Adrenal gland (tissue), 12 donors: ENCODE measurements around the gene CAMTA1. TPM values are rescaled to one million over a fixed set of nuclear protein-coding genes. Genes with fewer than 3 reads are reported as not detected.

Source experiments
- DNase-seq, 7 donors: peaks; one replicate each; pipeline ENCODE4 v3.0.0-alpha.2; 2019 to 2020
- H3K27ac ChIP-seq, 5 donors: fragments of 200-600 bp; sonication (generic) in 4 of 5; 1 replicate in 3 of 5; 2 replicates in 2 of 5; pipeline versions ENCODE4 v1.5.1 to v1.8.0; 2016 to 2020; ENCODE audit warnings: mild to moderate bottlenecking in 1 of 5
- H3K27me3 ChIP-seq: fragments of 200-600 bp; 2 replicates; pipeline ENCODE4 v1.8.0; 2021
- H3K36me3 ChIP-seq, 2 donors: fragments of 200-600 bp; replicated peaks in 1 of 2; 1 replicate in 1 of 2; 2 replicates in 1 of 2; pipeline versions ENCODE4 v1.5.1 to v1.8.0; 2018 to 2022
- H3K4me1 ChIP-seq, 2 donors: fragments of 200-600 bp; replicated peaks in 1 of 2; 1 replicate in 1 of 2; 2 replicates in 1 of 2; pipeline versions ENCODE4 v1.5.1 to v1.8.0; 2018 to 2021
- H3K4me3 ChIP-seq, 4 donors: fragments of 200-600 bp; sonication (generic) in 3 of 4; one replicate each; pipeline ENCODE4 v1.5.1; 2016 to 2018
- H3K9me3 ChIP-seq, 3 donors: fragments of 200-600 bp; sonication (generic) in 1 of 3; replicated peaks in 1 of 3; 1 replicate in 2 of 3; 2 replicates in 1 of 3; pipeline versions ENCODE4 v1.5.1 to v1.8.0; 2016 to 2021
- CTCF ChIP-seq, 6 experiments: fragments of 450-650 bp in 4 of 6; fragments of 200-600 bp in 2 of 6; sonication (generic) in 1 of 6; IDR thresholded peaks; 1 replicate in 5 of 6; 2 replicates in 1 of 6; pipeline versions ENCODE4 v1.5.1 to v1.8.0; 2016 to 2021; ENCODE audit warnings: antibody characterized with exemption in 6 of 6, mild to moderate bottlenecking in 2 of 6, moderate library complexity in 1 of 6
- POLR2A ChIP-seq, 2 donors: fragments of 450-650 bp; IDR thresholded peaks; one replicate each; pipeline ENCODE4 v1.6.1; 2017; ENCODE audit warnings: antibody characterized with exemption in 2 of 2, mild to moderate bottlenecking in 2 of 2, moderate library complexity in 1 of 2
- WGBS, 4 donors: extraction: QIAGEN DNeasy Blood & Tissue Kit in 2 of 4; methylation state at CpG; one replicate each; pipeline versions ENCODE4 v1.1.5 to v1.1.7; 2013 to 2017; 5-methylcytosine and 5-hydroxymethylcytosine counted together
- intact Hi-C, 2 donors: fragments of 100-400 bp; cut with DNase I; formaldehyde crosslinking; loops; one replicate each; pipeline versions ENCODE4 v1.14.1 to v1.15.0; 2022 to 2023
- polyA plus RNA-seq, 3 donors: library from polyadenylated mRNA; stranded (reverse); fragments of 200-250 nt in 2 of 3; fragments of 350-450 nt in 1 of 3; fragmentation: Illumina TruSeq in 1 of 3; extraction: RNeasy Lipid Tissue Mini Kit (QIAGEN cat#74804) in 1 of 3; gene quantifications; one replicate each; pipeline ENCODE4 v1.2.3, GENCODE V29; 2013 to 2014
- total RNA-seq, 9 donors: library from RNA; depleted of rRNA in 4 of 9; stranded (reverse); fragments of >200 nt in 4 of 9; fragments of 120-200 nt in 1 of 9; fragmentation: NEBNext Ultra II Directional in 1 of 9; extraction: Animal tissue kit (Norgen Biotek cat#: 25700) in 1 of 9; gene quantifications; one replicate each; pipeline versions ENCODE4 v1.1.0 to v1.2.4, GENCODE V29; 2013 to 2023
- donor health status: healthy with polysubstance abuse.
- donor health status: Bipolar disorder and iron deficiency.
- donor health status: DM: yes; HTN: yes; CAD: no.
- donor health status: DM: no; HTN: no; CAD: no.
- donor health status: DM: no; HTN: no; CAD: no.
- donor health status: DM: yes; HTN: yes; CAD: no.

Gene CAMTA1
- total and polyA plus RNA-seq, 12 donors = 62.9 to 141 (median 96.9) TPM

DNA sequence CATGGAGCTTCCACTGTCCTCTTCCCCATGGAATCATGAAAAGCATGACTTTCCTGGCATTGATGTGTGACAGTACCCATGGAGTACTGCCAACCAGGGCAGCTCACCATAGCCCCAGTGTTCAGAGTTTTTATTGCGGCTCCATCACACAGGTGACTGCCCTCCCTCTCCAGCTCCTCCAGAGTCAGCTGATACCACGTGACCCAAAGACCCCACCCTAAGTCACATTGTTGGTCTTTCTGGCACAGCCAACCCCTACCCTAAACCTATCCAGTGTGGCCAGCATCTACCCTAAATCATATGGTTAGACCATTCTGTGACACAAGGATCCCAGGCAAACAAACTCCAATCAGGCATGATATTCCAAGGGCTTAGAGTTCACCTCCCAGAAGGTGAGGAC is 908.4 kb downstream of the CAMTA1 start:
- H3K27ac ChIP-seq = no peak overlapping the region
- peaks cover 0 to 4% (median 0%) of the 10 kb centered on the region in 3 donors for H3K9me3 ChIP-seq
- TF ChIP-seq CTCF (IDR thresholded peaks at IDR 0.05) (no peak), POLR2A (IDR thresholded peaks at IDR 0.05) (no peak)
- 27 to 43% (median 37%) methylated on average over 2 of the region's 2 CpGs for WGBS, 4 donors
- H3K27me3 ChIP-seq = no peaks in the 10 kb centered on the region
- no peaks in the 10 kb centered on the region for H3K36me3 ChIP-seq
- no peaks in the 10 kb centered on the region for H3K4me1 ChIP-seq
- DNase-seq = no peak
- H3K4me3 ChIP-seq = no peak overlapping the region
- intact Hi-C loops = no loop called here

DNA sequence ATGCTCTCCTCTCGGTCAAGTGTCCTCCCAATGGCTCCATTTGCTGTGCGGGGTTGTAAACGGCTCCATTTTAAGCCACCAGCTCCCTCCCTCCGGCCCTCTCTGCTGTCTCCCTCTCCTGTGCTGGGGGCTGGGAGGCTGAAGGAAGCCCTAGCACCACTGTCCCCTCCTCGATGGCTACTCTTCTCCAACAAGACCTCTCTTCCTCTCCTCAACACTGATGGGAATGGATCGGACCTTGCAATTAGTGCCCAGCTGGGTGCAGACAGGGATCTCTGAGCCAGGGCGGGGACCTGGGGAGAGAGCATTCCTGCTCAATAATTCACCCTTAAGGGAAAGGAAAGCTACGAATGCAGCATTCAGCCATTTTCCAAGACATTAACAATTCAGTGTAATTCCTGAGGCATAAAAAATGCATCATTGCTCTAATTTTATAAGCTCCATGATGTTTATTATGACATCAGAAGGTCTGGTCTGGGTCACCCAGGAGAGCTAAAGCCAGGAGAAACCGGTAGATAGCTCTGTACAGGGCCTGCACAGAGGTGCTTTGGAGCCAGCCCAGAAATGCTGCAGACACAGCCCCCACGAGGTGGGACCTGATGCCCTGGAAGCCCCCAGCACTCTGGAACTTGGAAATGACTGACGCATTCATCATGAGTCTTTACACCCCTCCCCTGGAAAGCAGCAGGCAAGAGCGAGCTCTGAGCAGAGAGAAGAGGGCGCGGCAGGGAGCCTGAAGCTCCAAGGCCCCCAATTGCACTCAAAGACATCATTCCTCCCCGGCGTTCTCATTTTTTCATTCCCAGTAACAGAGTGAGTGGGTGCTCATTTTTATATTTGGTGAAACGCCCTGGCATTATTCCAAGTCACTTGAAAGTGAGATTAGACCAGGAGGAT is 909.6 kb downstream of the CAMTA1 start:
- Histone ChIP-seq H3K9me3 (peaks cover 0 to 4% (median 0%) of the 10 kb centered on the region in 3 donors), H3K4me1 (no peaks in the 10 kb centered on the region), H3K36me3 (no peaks in the 10 kb centered on the region), H3K27ac (no peak overlapping the region), H3K4me3 (no peak overlapping the region), H3K27me3 (no peaks in the 10 kb centered on the region)
- intact Hi-C loops = no loop called here
- DNase-seq = no peak
- 68 to 75% (median 75%) methylated on average over 17 of the region's 17 CpGs for WGBS, 4 donors
- TF ChIP-seq POLR2A (IDR thresholded peaks at IDR 0.05) (no peak), CTCF (IDR thresholded peaks at IDR 0.05) (no peak)

DNA sequence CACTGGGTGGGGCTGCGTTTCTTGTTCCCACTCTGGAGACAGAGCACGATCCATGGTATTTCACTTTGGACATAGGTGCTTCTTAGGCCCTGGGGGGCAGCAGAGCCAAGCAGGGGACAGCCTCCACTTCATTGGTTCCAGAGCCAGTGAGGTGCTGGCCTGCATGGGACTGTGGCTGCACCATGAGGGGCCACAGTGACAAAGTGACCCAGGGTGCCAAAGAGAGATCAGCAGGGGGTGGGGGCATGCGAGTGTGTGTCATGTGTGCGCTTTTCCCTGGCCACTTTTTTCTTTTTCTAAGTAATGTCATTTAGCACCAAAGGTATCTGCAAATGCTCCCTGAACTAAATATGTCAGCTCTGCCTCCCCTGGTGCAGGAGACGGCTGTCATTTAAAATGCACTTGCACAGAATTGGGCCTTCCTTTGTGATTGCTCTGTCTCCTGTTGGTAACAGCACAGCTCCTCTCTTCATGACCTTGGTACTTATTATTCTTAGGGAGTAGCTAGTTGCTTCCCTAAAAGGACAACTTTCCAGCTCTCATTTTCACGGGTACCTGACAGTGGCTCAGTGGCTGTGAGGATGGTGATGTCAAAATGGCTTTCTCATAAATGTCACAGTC is 910.4 kb downstream of the CAMTA1 start:
- H3K36me3 ChIP-seq = no peaks in the 10 kb centered on the region
- no peak for DNase-seq
- H3K27me3 ChIP-seq = no peaks in the 10 kb centered on the region
- H3K9me3 ChIP-seq = peaks cover 0 to 4% (median 0%) of the 10 kb centered on the region in 3 donors
- no peaks in the 10 kb centered on the region for H3K4me1 ChIP-seq
- no peak overlapping the region for H3K27ac ChIP-seq
- WGBS, 4 donors = 77 to 86% (median 82%) methylated on average over 6 of the region's 6 CpGs
- no peak for TF ChIP-seq CTCF (IDR thresholded peaks at IDR 0.05)
- TF ChIP-seq POLR2A (IDR thresholded peaks at IDR 0.05) = no peak
- intact Hi-C loops = no loop called here
- no peak overlapping the region for H3K4me3 ChIP-seq

- Histone ChIP-seq H3K27me3 (no peaks in the 10 kb centered on the region), H3K36me3 (no peaks in the 10 kb centered on the region), H3K27ac (no peak overlapping the region), H3K9me3 (no peaks in the 10 kb centered on the region), H3K4me1 (no peaks in the 10 kb centered on the region), H3K4me3 (no peak overlapping the region)
- WGBS, 4 donors = 81 to 86% (median 84%) methylated on average over 6 to 7 of the region's 7 CpGs
- intact Hi-C loops = no loop called here
- no peak for DNase-seq
- TF ChIP-seq CTCF (IDR thresholded peaks at IDR 0.05) (no peak), POLR2A (IDR thresholded peaks at IDR 0.05) (no peak)
These were observed 913.4 kb downstream of the CAMTA1 start for GRCh38 chr1:7698641-7699040.
